ENCODE results near the gene HEPN1.

Gene HEPN1

GRCh38 chr11:124918950-124919349, at the start of gene HEPN1:
HEPN1 (plus strand) TSS chr11:124919250.
- DNase-seq (ENCODE audit: low spot score) = no peak

GRCh38 chr11:124869331-124869730, 49.7 kb upstream of the HEPN1 start:
- DNase-seq (ENCODE audit: low spot score) = no peak

GRCh38 chr11:124869856-124870387, 49.1 kb upstream of the HEPN1 start:
- no peak for DNase-seq (ENCODE audit: low spot score)

- DNase-seq (ENCODE audit: low spot score) = no peak
These were observed 48.6 kb upstream of the HEPN1 start for GRCh38 chr11:124870430-124870829.

- no peak for DNase-seq (ENCODE audit: low spot score)
These were observed 46.8 kb upstream of the HEPN1 start for GRCh38 chr11:124872280-124872679.

- no peak for DNase-seq (ENCODE audit: low spot score)
These were observed 46.3 kb upstream of the HEPN1 start for GRCh38 chr11:124872741-124873140.

GRCh38 chr11:124873951-124874350, 45.1 kb upstream of the HEPN1 start:
- DNase-seq (ENCODE audit: low spot score) = no peak

GRCh38 chr11:124874571-124875255, 44.3 kb upstream of the HEPN1 start:
- DNase-seq (ENCODE audit: low spot score) = no peak

GRCh38 chr11:124875401-124875800, 43.6 kb upstream of the HEPN1 start:
- no peak for DNase-seq (ENCODE audit: low spot score)

- DNase-seq (ENCODE audit: low spot score) = peak; percentile 90
These were observed 42.9 kb upstream of the HEPN1 start for GRCh38 chr11:124875943-124876817.

- no peak for DNase-seq (ENCODE audit: low spot score)
These were observed 42.0 kb upstream of the HEPN1 start for GRCh38 chr11:124876818-124877630.

GRCh38 chr11:124877631-124877909, 41.5 kb upstream of the HEPN1 start:
- DNase-seq (ENCODE audit: low spot score) = no peak

- DNase-seq (ENCODE audit: low spot score) = no peak
These were observed 40.9 kb upstream of the HEPN1 start for GRCh38 chr11:124877910-124878758.

GRCh38 chr11:124878759-124879492, 40.1 kb upstream of the HEPN1 start:
- no peak for DNase-seq (ENCODE audit: low spot score)

GRCh38 chr11:124879493-124880289, 39.4 kb upstream of the HEPN1 start:
- no peak for DNase-seq (ENCODE audit: low spot score)

- no peak for DNase-seq (ENCODE audit: low spot score)
These were observed 38.8 kb upstream of the HEPN1 start for GRCh38 chr11:124880290-124880611.

- no peak for DNase-seq (ENCODE audit: low spot score)
These were observed 38.1 kb upstream of the HEPN1 start for GRCh38 chr11:124880958-124881357.

- no peak for DNase-seq (ENCODE audit: low spot score)
These were observed 36.5 kb upstream of the HEPN1 start for GRCh38 chr11:124882339-124883071.

GRCh38 chr11:124884340-124884739, 34.7 kb upstream of the HEPN1 start:
- DNase-seq (ENCODE audit: low spot score) = no peak

Measured in kidney tubule cell (primary cell).